22Rv1 (cell line): ENCODE results near the gene CEP295NL.

Experiments used
- CTCF ChIP-seq: fragments of 450-650 bp; IDR thresholded peaks from 2 replicates; pipeline ENCODE4 v1.5.1; 2017; ENCODE audit warnings: mild to moderate bottlenecking
- ZFX ChIP-seq: fragments of 450-650 bp; IDR thresholded peaks from 2 replicates; pipeline ENCODE4 v1.6.1; 2017; ENCODE audit warnings: antibody characterized with exemption, borderline replicate concordance

- no peak for TF ChIP-seq CTCF
- no peak for TF ChIP-seq ZFX
Observed at GRCh38 chr17:78884148-78884825, 18.7 kb downstream of the CEP295NL start.
